Fibroblast of skin of right quadriceps (primary cell): ENCODE measurements around the gene TRAPPC12.
A peak's percentile ranks its signal among the peaks of the same experiment; 100 is the strongest.

Source experiments
- DNase-seq: peaks from one replicate; pipeline ENCODE4 v3.0.0-alpha.2; 2013

TRAPPC12 gene

GRCh38 chr2:3470856-3471737 lies 91.6 kb downstream of the TRAPPC12 start:
- DNase-seq = no peak

- no peak for DNase-seq
These were observed 92.8 kb downstream of the TRAPPC12 start for GRCh38 chr2:3472296-3472695.

GRCh38 chr2:3472966-3473365 lies 93.5 kb downstream of the TRAPPC12 start:
- no peak for DNase-seq

DNA sequence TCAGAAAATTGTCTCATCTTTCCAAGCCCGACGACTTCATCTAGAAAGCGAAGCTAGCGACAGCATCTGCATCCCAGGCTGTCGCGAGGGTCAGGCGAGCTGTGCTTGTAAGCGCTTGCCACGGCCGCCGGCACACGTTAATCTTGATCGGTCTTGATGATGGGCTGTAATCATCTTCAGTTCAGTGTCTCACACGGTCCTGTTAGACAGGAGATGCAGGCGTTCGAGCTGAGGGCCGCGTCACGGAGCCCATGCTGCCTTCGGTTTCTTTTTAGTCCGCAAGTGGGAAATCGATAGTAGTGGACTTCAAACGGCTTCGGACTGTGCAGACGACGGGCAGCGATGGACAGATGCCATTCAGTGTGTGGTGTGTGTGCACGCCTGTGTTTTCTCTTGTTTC lies 96.3 kb downstream of the TRAPPC12 start:
- no peak for DNase-seq

GRCh38 chr2:3476321-3476984 lies 97.0 kb downstream of the TRAPPC12 start:
- no peak for DNase-seq

DNA sequence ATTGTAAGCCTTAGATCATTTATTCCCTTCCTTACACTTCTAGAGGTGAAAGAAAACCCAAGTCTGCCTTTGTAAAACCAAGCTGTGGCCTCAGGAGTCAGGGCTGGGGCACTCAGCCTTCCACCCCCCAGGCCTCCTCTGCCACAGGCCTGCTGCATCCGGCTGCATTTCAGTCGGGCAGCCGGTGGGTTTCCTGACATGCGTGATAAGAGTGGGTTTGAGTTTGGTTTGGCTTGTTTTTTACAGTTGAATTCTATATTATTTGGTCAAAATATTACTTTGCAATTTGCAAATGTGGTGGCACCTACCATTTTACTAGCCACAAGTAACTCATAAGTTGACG lies 97.5 kb downstream of the TRAPPC12 start:
- DNase-seq = no peak

DNA sequence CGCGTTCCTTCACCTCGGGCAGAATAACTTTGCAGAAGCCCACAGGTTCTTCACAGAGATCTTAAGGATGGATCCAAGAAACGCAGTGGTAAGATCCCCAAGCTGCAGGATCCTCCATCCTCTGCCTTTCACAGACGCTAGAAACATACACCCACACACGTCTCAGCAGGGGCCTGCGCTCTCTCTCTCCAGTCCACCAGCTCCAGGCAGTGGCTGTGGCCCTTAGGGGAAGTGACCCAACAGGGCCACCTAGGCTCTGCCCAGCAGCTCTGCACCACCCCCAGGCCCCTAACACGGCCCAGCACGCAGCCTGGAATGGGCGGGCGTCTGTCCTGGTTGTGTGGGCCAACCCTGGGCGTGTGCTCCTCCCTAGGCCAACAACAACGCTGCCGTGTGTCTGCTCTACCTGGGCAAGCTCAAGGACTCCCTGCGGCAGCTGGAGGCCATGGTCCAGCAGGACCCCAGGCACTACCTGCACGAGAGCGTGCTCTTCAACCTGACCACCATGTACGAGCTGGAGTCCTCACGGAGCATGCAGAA lies 99.4 kb downstream of the TRAPPC12 start:
- no peak for DNase-seq

GRCh38 chr2:3479430-3480320 lies 100.2 kb downstream of the TRAPPC12 start:
- DNase-seq = no peak

DNA sequence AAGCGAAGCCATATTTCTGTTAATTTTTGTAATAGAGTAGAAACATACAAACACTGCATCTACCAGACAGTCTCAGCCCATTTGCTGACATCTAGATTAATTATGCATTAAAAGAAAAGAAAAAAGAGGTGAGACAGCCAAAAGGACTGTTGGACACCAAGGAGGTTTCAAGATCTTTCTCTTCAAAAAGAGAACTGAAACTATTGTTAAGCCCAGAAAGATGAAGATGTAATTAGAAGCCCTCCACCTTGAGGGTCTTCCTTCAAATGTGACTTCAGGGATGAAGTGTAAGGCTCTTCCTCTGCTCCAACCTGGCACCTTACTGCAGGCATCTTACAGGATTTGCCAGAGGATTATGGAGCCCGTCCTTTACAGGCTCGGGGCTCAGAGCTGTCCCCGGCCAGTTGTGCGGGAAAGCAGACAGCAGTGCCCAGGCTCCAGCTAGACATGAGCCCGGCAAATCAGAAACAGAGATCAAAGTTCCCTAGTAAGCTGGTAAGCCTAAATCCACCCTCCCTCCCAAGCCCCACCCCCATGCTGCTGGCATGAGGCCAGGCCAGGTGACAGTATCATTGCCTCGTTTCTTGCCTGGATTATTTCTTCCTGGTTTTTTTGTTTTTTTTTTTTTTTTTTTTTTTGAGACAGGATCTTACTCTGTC lies 101.0 kb downstream of the TRAPPC12 start:
- no peak for DNase-seq

DNA sequence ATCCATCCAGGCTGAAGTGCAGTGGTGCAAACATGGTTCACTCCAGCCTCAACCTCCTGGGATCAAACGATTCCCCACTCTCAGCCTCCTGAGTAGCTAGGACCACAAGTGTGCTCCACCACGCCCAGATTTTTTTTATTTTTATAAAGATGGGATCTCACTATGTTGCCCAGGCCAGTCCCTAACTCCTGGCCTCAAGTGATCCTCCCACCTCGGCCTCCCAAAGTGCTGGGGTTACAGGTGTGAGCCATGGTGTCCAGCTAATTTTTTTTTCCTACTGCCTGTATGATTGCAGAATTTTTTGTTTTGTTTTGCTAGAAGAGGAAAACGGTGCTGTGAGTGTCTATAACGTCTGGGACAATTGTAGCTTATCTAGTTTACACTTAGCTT lies 101.5 kb downstream of the TRAPPC12 start:
- no peak for DNase-seq

GRCh38 chr2:3481736-3482362 lies 102.4 kb downstream of the TRAPPC12 start:
- DNase-seq = no peak

DNA sequence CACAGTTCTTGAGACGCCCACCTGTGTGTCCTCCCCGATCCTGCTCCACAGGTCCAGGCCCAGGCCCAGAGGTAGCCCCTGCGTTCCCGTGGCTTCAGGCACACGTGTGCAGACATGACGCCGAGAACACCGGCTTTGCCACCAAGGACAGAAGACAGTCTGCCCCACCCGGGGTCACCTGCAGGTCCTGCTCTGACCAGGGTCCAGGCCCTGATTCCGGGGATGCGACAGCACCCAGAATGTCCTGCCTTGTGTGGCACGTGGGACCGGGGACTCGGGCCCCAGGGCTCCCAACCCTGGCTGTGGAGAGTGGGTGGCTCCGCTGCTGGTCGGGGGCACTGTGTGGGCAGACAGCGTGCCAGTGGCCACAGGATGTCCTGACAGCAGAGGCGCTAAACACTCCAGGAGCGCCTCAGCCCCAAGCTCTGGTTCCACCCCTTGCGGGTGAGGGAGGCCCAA lies 102.9 kb downstream of the TRAPPC12 start:
- no peak for DNase-seq

DNA sequence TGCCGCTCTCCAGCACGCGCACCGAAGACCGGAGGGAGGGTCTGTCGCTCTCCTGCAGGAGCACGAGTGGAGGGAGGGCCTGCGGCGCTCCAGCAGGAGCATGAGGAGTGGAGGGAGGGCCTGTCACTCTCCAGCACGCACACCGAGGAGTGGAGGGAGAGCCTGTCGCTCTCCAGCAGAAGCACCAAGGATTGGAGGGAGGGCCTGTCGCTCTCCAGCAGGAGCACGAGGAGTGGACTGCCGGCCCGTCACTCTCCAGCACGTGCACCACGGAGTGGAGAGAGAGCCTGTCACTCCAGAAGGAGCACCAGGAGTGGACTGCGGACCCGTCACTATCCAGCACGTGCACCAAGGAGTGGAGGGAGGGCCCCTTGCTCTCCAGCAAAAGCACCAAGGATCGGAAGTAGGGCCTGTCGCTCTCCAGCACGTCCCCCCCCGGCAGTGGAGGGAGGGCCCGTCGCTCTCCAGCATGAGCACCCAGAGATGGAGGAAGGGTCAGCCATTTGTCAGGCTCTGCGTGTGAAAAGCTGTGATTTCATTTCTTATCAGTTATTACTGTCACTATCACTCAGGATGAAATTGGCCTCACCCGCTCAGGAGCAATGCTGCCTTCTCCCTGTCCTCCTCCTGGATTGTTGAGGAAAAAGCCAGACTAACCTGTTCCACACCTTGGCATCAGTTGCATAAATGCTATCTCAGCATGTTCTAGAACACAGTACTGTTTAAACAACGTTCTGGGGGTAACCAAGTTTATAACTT lies 103.9 kb downstream of the TRAPPC12 start:
- peak; percentile 94 for DNase-seq

GRCh38 chr2:3483986-3484960 lies 104.8 kb downstream of the TRAPPC12 start:
- DNase-seq = no peak

DNA sequence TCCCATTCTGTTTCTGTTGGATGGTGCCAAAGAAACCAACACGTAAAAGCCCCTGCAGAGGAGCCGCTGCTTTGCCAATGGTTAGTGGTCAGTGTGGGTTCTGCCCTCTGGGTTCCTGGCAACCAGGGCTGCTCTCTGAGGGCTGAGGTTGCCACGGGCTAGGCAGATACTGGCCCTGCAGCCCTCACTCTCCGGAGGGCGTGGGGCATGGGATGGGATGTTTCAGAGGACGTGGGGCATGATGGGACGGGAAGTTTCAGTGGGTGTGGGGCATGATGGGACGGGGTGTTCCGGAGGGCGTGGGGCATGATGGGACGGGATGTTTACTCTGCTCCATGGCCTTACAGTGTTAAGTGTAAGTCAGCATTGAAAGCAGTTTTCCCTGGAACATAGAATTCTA lies 105.7 kb downstream of the TRAPPC12 start:
- no peak for DNase-seq

- no peak for DNase-seq
These were observed 106.8 kb downstream of the TRAPPC12 start for GRCh38 chr2:3486047-3487027.

DNA sequence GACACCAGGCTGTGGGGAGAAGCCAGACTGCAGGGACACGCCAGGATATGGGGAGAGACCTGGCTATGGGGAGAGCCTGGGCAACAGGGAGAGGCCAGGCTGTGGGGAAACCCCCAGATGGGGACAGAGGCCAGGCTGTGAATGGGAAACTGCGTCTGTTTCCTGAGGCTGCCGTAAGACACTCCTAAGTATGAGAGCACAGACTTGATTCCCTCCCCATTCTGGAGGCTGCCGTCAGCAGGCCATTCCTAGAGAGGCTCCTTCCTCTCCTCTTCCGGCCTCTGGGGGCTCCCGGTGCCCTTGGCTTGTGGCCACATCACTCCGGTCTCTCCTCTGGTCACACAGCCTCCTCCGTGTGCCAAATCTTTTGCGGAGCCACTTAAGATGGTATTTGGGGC lies 107.5 kb downstream of the TRAPPC12 start:
- no peak for DNase-seq

DNA sequence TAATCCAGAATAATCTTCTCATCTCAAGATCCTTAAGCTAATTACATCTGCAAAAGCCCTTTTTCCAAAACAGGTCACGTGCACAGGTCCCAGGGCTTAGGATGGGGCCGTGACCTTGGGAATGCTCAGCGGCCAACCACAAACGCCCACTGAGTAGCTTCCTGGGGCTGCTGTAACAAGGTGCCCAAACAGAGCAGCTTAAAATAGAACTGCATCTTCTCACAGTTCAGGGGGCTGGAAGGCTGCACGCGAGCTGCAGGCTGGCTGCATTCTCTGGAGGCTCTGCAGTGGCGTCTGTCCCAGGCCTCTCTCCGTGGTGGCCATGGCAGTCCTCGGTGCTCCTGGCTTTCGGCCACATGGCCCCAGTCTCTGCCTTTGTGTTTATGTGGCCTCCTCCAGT lies 107.9 kb downstream of the TRAPPC12 start:
- no peak for DNase-seq

GRCh38 chr2:3488061-3488531 lies 108.6 kb downstream of the TRAPPC12 start:
- DNase-seq = no peak
